Prostate gland (tissue), 2 donors: Measurements from ENCODE around the gene MGAT1.

Source experiments
- POLR2A ChIP-seq: fragments of 450-650 bp; IDR thresholded peaks from one replicate; pipeline ENCODE4 v1.6.1; 2016; ENCODE audit warnings: antibody characterized with exemption, mild to moderate bottlenecking
- TF ChIP-seq, protein P1 (sequence below), 4 experiments: fragments of 200-600 bp in 2 of 4; fragments of 450-650 bp in 2 of 4; sonication (generic) in 2 of 4; IDR thresholded peaks; 1 replicate in 3 of 4; 2 replicates in 1 of 4; pipeline ENCODE4 v1.5.1; 2016 to 2019; ENCODE audit warnings: antibody characterized with exemption in 4 of 4, mild to moderate bottlenecking in 2 of 4, moderate library complexity in 2 of 4

GRCh38 chr5:180786531-180787398, 15.8 kb downstream of the MGAT1 start:
- TF ChIP-seq POLR2A = no peak
- TF ChIP-seq, protein P1, sequence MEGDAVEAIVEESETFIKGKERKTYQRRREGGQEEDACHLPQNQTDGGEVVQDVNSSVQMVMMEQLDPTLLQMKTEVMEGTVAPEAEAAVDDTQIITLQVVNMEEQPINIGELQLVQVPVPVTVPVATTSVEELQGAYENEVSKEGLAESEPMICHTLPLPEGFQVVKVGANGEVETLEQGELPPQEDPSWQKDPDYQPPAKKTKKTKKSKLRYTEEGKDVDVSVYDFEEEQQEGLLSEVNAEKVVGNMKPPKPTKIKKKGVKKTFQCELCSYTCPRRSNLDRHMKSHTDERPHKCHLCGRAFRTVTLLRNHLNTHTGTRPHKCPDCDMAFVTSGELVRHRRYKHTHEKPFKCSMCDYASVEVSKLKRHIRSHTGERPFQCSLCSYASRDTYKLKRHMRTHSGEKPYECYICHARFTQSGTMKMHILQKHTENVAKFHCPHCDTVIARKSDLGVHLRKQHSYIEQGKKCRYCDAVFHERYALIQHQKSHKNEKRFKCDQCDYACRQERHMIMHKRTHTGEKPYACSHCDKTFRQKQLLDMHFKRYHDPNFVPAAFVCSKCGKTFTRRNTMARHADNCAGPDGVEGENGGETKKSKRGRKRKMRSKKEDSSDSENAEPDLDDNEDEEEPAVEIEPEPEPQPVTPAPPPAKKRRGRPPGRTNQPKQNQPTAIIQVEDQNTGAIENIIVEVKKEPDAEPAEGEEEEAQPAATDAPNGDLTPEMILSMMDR (IDR thresholded peaks at IDR 0.05) = no peak
